HG03159 (cell line): ENCODE data around the gene CFD.

Experiments used
- ATAC-seq: cut with Tn5 transposase; IDR thresholded peaks from one replicate; pipeline ENCODE4 v1.9.1; 2021; ENCODE audit warnings: mild to moderate bottlenecking, moderate library complexity; ENCODE audit not compliant: unreplicated experiment

Gene CFD

GRCh38 chr19:903266-903797 lies 43.9 kb downstream of the CFD start:
- ATAC-seq = no peak

GRCh38 chr19:904545-904944 lies 45.1 kb downstream of the CFD start:
- ATAC-seq = no peak

GRCh38 chr19:906480-906879 lies 47.0 kb downstream of the CFD start:
- ATAC-seq = no peak

- no peak for ATAC-seq
These were observed 47.9 kb downstream of the CFD start for GRCh38 chr19:907183-907853.

GRCh38 chr19:911197-912033 lies 52.0 kb downstream of the CFD start:
- ATAC-seq = no peak

- ATAC-seq = no peak
These were observed 53.0 kb downstream of the CFD start for GRCh38 chr19:912181-913079.
